ENCODE data around the gene ARF3.
A peak's percentile ranks its signal among the peaks of the same experiment; 100 is the strongest.

The ARF3 gene

DNA sequence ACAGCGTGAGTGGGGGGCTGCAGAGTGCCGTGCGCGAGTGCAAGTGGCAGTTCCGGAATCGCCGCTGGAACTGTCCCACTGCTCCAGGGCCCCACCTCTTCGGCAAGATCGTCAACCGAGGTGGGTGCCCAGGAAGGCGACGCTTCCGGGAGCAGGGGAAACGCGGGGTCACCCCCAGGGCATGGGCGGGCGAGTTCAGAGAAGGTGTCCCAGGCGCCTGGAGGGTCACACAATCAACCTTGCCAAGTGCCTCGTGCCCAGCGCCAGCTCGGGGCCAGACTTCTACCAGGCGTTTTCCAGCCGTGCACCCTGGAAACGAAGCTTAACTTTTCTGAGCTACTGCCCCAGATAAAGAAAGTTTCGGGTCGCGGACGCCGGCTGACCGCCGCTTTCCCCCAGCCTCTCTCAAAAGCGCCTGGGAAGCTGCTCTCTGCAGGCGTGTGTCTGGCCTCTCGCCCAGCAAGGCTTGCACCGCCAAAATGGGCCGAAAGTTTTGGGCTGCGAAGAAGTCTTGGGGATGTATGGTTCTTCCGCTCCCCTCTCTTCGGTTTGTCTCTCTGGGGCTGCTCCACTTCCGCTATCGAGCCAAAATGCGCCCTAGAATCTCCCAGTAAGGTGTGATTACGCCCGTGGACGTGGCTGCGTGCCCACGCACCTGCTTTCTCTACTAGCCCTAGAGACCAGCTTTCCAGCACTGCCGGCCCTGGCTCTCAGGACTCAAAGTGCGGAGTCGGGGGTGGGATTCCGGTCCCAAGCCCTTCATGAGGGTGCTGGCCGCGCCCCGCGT, 22.5 kb upstream of the ARF3 start:
- CTCF ChIA-PET = interaction anchor here (0.6 to 5.0 kb wide), 2 partner anchors 9 to 912 kb away, joined by 3 to 49 read pairs; no protein-coding TSS in a partner anchor
- no peak for TF ChIP-seq NFRKB (IDR thresholded peaks at IDR 0.05)
- no peak for TF ChIP-seq HDGF (IDR thresholded peaks at IDR 0.05; ENCODE audit: borderline replicate concordance)
- TF ChIP-seq ARNT (IDR thresholded peaks at IDR 0.05) = no peak
- TF ChIP-seq FOXA1 (IDR thresholded peaks at IDR 0.05) = no peak
- TF ChIP-seq CTBP1 (IDR thresholded peaks at IDR 0.05; ENCODE audit: borderline replicate concordance) = no peak
- no peak for DNase-seq (ENCODE audit: extremely low spot score)
- POLR2A ChIA-PET = no interaction called here

DNA sequence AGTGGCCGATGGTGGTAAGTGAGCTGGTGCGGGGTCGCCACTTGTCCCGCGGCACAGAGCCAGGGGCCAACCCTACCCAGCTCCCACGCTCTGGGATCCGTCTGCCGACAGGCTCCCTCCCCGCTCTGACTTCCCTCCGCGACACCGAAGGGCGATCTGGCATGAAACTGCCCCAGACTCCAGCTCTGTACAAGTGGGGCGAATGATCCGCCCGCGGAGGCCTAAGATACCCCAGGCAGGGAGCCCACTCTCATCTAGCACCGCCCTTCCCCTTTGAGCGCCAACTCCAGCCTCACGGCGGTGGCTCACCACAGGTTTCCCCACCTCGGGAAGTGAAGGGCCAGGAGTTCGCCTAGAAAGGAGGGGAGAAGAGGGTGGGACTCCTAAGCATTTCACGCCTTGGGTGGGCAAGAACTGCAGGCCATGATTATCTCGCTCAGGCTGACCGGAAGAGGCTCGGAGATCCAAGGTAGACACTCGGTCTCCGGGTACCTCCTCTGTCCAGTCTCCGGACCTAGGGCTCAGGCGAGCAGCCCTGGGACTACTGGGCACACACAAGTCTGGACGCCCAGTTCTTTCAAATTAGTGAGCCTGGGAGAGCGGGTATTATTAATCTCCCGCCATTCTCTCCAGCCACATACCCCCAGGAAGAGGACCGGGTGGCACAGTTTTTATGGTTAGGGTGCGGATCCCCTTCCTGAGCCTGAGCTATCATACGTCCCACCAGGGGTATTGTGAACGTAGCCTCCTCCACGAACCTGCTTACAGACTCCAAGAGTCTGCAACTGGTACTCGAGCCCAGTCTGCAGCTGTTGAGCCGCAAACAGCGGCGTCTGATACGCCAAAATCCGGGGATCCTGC, 21.7 kb upstream of the ARF3 start:
- DNase-seq (ENCODE audit: extremely low spot score) = no peak
- CTCF ChIA-PET = interaction anchor here (0.6 to 5.0 kb wide), 3 partner anchors 10 to 913 kb away, joined by 3 to 49 read pairs (median 3); no protein-coding TSS in a partner anchor
- POLR2A ChIA-PET = no interaction called here
- TF ChIP-seq LEF1 (IDR thresholded peaks at IDR 0.05; ENCODE audit: borderline replicate concordance) (no peak), ARNT (IDR thresholded peaks at IDR 0.05) (no peak), FOXA1 (IDR thresholded peaks at IDR 0.05) (no peak), SP1 (IDR thresholded peaks at IDR 0.05) (no peak), CTBP1 (IDR thresholded peaks at IDR 0.05; ENCODE audit: borderline replicate concordance) (no peak)

- ChIA-PET CTCF (interaction anchor here (0.9 to 5.0 kb wide), 3 partner anchors 9 to 55 kb away, joined by 3 to 49 read pairs (median 7); no protein-coding TSS in a partner anchor), POLR2A (no interaction called here)
- DNase-seq (ENCODE audit: extremely low spot score) = no peak
- TF ChIP-seq SP1 (IDR thresholded peaks at IDR 0.05) (no peak), CTBP1 (IDR thresholded peaks at IDR 0.05; ENCODE audit: borderline replicate concordance) (no peak), FOXK2 (IDR thresholded peaks at IDR 0.05) (no peak), TARDBP (IDR thresholded peaks at IDR 0.05) (no peak), L3MBTL2 (conservative IDR thresholded peaks at IDR 0.05) (no peak), FOXA1 (IDR thresholded peaks at IDR 0.05) (no peak), LEF1 (IDR thresholded peaks at IDR 0.05; ENCODE audit: borderline replicate concordance) (no peak), ZNF384 (IDR thresholded peaks at IDR 0.05) (no peak), PKNOX1 (IDR thresholded peaks at IDR 0.05) (no peak), ELF4 (IDR thresholded peaks at IDR 0.05) (no peak), HDGF (IDR thresholded peaks at IDR 0.05; ENCODE audit: borderline replicate concordance) (no peak), ARNT (IDR thresholded peaks at IDR 0.05) (no peak), NFRKB (IDR thresholded peaks at IDR 0.05) (no peak), SUZ12 (IDR thresholded peaks at IDR 0.05) (no peak), FOXM1 (IDR thresholded peaks at IDR 0.05; ENCODE audit: borderline replicate concordance) (no peak), BHLHE40 (IDR thresholded peaks at IDR 0.05; ENCODE audit: borderline replicate concordance) (no peak)
Observed at GRCh38 chr12:48978291-48978740, 21.0 kb upstream of the ARF3 start, which contains the start of gene WNT1. TSS of gene WNT1 (plus strand) at chr12:48978322. CDS start at chr12:48978651, 329 bp downstream.

DNA sequence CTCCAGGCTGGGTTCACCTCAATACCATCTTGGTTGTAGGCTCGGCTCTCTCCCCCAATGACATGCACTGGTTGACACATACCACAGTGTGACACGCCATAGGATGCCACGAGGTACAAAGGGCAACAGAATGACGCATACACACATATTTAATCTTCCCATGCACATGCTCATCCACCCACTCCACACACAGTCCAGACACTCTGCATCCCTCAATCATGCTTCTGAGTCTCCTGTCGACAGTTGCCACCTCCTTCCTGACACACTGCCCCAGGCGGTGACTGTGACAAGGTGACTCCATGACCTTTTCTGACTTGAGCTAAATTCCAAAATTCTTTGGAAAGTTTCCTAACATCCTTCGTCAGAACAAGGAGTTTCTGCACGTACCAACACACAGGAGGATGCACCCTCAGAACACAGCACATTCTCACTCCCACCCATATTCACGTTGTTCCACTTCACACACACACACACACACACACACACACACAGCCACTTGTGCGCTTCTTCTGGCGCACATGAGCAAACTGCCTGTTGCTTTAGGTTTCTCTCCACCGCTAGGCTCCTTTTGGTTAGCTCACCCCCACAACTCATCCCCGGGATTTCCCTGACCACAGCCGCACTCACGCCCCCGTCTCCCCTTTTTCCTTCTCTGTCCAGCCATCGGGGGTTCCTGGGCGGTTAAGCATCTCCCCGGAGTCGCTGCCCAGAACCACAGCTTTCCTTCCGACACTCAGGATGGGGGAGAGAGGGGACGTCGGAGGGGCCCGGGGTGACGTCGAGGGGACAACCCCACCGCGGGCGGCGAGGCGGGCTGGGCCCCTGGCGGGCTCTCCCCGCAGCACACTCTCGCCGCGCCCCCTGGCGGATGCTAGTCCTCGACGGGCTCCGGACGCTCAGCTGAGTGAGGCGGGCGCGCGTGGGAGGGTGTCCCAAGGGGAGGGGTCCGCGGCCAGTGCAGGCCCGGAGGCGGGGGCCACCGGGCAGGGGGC, 20.3 kb upstream of the ARF3 start:
- CTCF ChIA-PET = interaction anchor here (0.6 to 5.0 kb wide), 6 partner anchors 9 to 394 kb away, joined by 3 to 49 read pairs (median 4); partner anchors contain the start of gene FKBP11
- peak; percentile 57 for DNase-seq (ENCODE audit: extremely low spot score)
- no peak for TF ChIP-seq FOXK2 (IDR thresholded peaks at IDR 0.05)
- TF ChIP-seq SUZ12 (IDR thresholded peaks at IDR 0.05) = no peak
- TF ChIP-seq HDGF (IDR thresholded peaks at IDR 0.05; ENCODE audit: borderline replicate concordance) = no peak
- no peak for TF ChIP-seq CTBP1 (IDR thresholded peaks at IDR 0.05; ENCODE audit: borderline replicate concordance)
- no peak for TF ChIP-seq LEF1 (IDR thresholded peaks at IDR 0.05; ENCODE audit: borderline replicate concordance)
- no peak for TF ChIP-seq NFRKB (IDR thresholded peaks at IDR 0.05)
- no peak for TF ChIP-seq ARNT (IDR thresholded peaks at IDR 0.05)
- no peak for TF ChIP-seq TARDBP (IDR thresholded peaks at IDR 0.05)
- no peak for TF ChIP-seq ZNF384 (IDR thresholded peaks at IDR 0.05)
- TF ChIP-seq L3MBTL2 (conservative IDR thresholded peaks at IDR 0.05) = no peak
- POLR2A ChIA-PET = interaction anchor here (0.6 kb wide), 1 partner anchor 20 kb away, joined by 3 read pairs; the partner anchor contains the start of gene ARF3

DNA sequence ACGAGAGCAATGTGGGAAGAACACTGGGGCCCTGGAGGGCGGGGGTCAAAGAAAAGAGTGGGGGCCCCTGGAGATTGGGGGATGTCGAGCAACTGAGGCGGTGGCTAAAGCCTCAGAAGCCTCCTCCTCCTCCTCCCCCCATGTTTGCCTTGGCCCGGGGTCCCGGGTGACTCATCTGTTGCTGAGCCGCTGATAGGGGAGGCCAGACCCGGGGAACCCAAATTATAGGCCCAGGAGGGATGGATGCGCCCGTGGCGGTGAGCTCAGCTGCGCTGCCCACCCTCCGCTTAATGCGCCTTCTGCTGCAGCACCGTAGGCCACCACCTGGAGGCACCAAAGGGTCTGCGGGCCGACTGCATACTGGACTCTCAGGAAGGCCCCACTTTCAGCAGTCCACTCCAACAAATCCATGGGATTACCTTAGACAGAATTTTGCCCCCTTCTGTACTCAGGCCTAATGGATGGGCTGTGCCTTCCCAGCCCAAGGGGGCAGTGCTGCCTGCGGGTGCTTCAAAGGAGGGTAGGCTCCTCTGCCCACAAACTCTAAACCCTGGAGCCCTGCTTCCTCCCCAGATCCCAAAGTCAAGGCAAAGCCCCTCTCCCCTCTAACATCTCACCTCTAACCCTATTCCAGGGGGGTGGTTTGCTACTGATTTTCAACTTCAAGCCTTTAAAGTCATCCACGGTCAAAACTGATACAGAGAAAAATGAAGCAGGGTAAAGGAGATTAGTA, 16.8 kb upstream of the ARF3 start:
- DNase-seq (ENCODE audit: extremely low spot score) = no peak
- CTCF ChIA-PET = interaction anchor here (0.7 to 1.9 kb wide), 2 partner anchors 14 to 17 kb away, joined by 3 to 8 read pairs; partner anchors contain the start of gene ARF3
- POLR2A ChIA-PET = no interaction called here
- TF ChIP-seq SP1 (IDR thresholded peaks at IDR 0.05) = no peak
- TF ChIP-seq NFRKB (IDR thresholded peaks at IDR 0.05) = no peak
- no peak for TF ChIP-seq HDGF (IDR thresholded peaks at IDR 0.05; ENCODE audit: borderline replicate concordance)
- no peak for TF ChIP-seq TARDBP (IDR thresholded peaks at IDR 0.05)
- TF ChIP-seq LEF1 (IDR thresholded peaks at IDR 0.05; ENCODE audit: borderline replicate concordance) = no peak
- no peak for TF ChIP-seq ARNT (IDR thresholded peaks at IDR 0.05)
- TF ChIP-seq FOXM1 (IDR thresholded peaks at IDR 0.05; ENCODE audit: borderline replicate concordance) = no peak
- no peak for TF ChIP-seq ZNF384 (IDR thresholded peaks at IDR 0.05)
- TF ChIP-seq CTBP1 (IDR thresholded peaks at IDR 0.05; ENCODE audit: borderline replicate concordance) = no peak
- TF ChIP-seq PKNOX1 (IDR thresholded peaks at IDR 0.05) = no peak
- no peak for TF ChIP-seq BHLHE40 (IDR thresholded peaks at IDR 0.05; ENCODE audit: borderline replicate concordance)
- TF ChIP-seq SUZ12 (IDR thresholded peaks at IDR 0.05) = no peak
- no peak for TF ChIP-seq FOXA1 (IDR thresholded peaks at IDR 0.05)
- no peak for TF ChIP-seq ELF4 (IDR thresholded peaks at IDR 0.05)
- TF ChIP-seq FOXK2 (IDR thresholded peaks at IDR 0.05) = no peak
- TF ChIP-seq L3MBTL2 (conservative IDR thresholded peaks at IDR 0.05) = no peak

All from HEK293T (cell line).